Neuron (in vitro differentiated cells): ENCODE results near the gene KDM3A.
"Not testable (repeated sequence)": the region's sequence is repeated elsewhere in the genome, so short reads cannot be mapped to it uniquely, and the experiment has no call there.

ENCODE experiments used
- H2AFZ ChIP-seq: one replicate; pipeline ENCODE4 v1.6.1; 2013; ENCODE audit warnings: low read depth, mild to moderate bottlenecking, inconsistent platforms, low read length, moderate library complexity
- H3K27me3 ChIP-seq: one replicate; pipeline ENCODE4 v1.6.1; 2013; ENCODE audit warnings: low read length; ENCODE audit not compliant: insufficient read depth
- H3K36me3 ChIP-seq: one replicate; pipeline ENCODE4 v1.6.1; 2013; ENCODE audit warnings: low read length; ENCODE audit not compliant: insufficient read depth
- H3K4me1 ChIP-seq: one replicate; pipeline ENCODE4 v1.6.1; 2013; ENCODE audit warnings: low read length; ENCODE audit not compliant: insufficient read depth
- H3K4me3 ChIP-seq: 2 replicates; pipeline ENCODE4 v1.5.1; 2013; ENCODE audit warnings: mild to moderate bottlenecking, low read length, moderate library complexity
- H3K9me3 ChIP-seq: one replicate; pipeline ENCODE4 v1.6.1; 2013; ENCODE audit warnings: low read length

KDM3A gene

DNA sequence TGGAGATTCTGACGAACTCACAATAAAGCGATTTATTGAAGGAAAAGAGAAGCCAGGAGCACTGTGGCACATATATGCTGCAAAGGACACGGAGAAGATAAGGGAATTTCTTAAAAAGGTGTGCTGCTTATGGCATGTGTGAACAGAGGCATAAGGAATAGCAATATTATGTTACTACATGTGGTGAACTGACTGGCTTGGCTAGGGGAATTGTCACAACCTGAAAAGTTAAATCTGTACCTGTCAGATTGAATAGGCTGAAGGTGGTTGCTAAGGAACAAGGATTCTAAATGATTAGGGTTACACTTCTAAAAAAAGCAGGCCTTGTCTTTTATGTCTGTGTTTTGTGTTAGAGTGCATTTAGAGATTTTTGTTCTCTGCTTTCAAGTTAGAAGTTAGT, 48.4 kb downstream of the KDM3A start:
- Histone ChIP-seq H3K4me1 (no peaks in the 10 kb centered on the region), H3K4me3 (no peak overlapping the region), H2AFZ (no peak overlapping the region), H3K36me3 (peaks cover 98% of the 10 kb centered on the region), H3K27me3 (no peaks in the 10 kb centered on the region), H3K9me3 (no peaks in the 10 kb centered on the region)

DNA sequence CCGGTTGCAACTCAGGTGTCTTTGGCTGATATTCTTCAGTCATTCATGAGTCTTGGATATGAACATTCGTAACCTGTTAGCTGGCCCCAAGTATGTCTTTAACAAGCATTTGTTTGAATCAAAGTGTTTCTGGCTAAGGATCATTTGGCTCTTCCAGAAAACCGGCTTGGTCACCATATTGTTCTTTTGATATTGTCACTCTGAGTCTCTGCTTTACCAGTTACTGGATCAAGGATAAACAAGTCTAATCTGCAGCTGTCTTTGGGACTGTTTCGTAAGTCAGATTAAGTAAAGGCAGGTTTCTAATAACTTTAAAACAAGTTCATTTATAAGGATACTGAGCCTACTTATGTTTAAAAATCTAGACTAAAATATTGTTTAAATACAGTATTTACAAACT, 49.1 kb downstream of the KDM3A start:
- Histone ChIP-seq H3K36me3 (peaks cover 96% of the 10 kb centered on the region), H3K4me1 (no peaks in the 10 kb centered on the region), H3K9me3 (no peaks in the 10 kb centered on the region), H3K4me3 (no peak overlapping the region), H3K27me3 (no peaks in the 10 kb centered on the region), H2AFZ (no peak overlapping the region)

DNA sequence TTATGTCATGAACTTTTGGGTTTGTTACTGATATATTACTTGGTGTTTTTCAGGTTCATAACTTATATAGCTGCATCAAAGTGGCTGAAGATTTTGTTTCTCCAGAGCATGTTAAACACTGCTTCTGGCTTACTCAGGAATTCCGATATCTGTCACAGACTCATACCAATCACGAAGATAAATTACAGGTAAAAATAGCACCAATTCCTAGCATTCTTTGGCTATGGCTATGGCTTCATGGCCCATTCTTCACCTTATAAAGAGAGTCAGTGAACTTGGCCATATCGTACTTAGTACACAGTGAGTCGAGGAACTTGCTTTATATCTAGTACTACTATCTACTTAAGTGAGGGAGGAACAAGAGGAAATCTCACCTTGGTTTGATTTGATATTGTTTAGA, 49.9 kb downstream of the KDM3A start:
- no peak overlapping the region for H2AFZ ChIP-seq
- H3K4me1 ChIP-seq: no peaks in the 10 kb centered on the region
- peaks cover 95% of the 10 kb centered on the region for H3K36me3 ChIP-seq
- H3K4me3 ChIP-seq: no peak overlapping the region
- no peaks in the 10 kb centered on the region for H3K27me3 ChIP-seq
- no peaks in the 10 kb centered on the region for H3K9me3 ChIP-seq

DNA sequence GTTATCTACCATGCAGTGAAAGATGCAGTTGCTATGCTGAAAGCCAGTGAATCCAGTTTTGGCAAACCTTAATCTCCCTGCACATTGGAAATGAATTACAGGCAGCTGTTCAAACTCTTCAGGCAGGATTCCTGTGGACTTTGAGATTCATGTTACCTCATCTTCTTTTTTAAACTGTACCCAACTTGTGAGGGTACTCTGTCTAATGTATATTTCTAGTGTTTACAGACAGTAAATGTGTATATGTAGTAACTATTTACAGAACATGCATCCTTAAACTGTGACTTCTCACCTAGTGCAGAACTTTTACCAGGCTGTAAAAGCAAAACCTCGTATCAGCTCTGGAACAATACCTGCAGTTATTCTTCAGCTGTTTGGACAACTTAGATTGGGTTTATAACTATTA, 50.9 kb downstream of the KDM3A start:
- H2AFZ ChIP-seq: no peak overlapping the region
- no peaks in the 10 kb centered on the region for H3K9me3 ChIP-seq
- H3K36me3 ChIP-seq: peaks cover 95% of the 10 kb centered on the region
- H3K27me3 ChIP-seq: no peaks in the 10 kb centered on the region
- H3K4me1 ChIP-seq: no peaks in the 10 kb centered on the region
- no peak overlapping the region for H3K4me3 ChIP-seq

DNA sequence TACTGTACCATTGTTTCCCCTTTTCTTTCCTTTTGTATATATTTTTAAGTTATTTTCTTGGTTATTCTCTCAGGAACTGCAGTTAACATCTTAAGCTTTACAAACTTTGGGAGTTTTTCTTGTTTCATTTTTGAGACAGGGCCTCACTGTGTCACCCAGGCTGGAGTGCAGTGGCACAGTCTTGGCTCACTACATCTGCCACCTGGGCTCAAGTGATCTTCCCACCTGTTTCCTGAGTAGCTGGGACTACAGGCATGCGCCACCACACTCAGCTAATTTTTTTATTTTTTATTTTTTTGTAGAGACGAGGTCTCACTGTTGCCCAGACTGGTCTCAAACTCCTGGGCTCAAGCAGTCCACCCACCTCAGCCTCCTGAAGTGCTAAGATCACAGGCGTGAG, 55.2 kb downstream of the KDM3A start:
- peaks cover 24% of the 10 kb centered on the region for H3K9me3 ChIP-seq
- H3K4me1 ChIP-seq, H3K4me3 ChIP-seq, H2AFZ ChIP-seq, H3K27me3 ChIP-seq: not testable (repeated sequence)
- peaks cover 91% of the 10 kb centered on the region for H3K36me3 ChIP-seq

DNA sequence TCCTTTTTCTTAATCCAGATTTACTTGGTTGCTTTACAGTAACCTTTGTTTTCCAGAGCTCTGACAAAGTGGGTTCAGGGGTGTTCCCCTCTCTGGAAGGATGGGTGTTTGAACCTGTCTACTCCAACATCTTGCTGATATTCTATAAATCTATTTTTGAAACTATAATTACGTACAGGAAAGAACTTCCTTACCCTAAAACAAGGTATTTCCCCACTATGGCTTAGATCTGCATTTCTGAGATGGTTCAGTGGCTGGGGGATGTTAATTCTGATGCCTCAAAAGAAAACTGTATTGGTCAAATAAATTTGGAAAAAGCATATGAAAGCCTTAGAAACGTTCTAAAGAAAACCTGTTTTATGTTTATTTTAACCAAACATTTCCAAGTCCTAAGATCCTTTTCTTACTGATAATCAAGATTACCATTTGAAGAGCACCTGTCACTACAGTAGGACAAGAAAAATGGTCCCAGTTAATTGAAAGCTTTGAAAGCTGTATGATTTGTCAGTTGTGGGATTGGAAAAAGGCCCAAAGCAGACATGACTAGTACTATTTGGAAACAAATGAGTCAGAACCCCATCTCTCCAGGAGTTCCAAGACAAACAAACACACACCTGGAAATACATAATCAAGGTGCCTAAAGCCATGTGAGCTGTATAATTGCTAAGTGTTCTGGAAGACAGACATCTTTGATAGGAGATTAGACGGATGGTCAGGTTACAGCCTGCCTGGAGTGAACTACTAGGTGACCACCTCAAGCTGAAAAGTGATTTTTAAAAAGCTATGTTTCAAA, 57.5 kb downstream of the KDM3A start:
- Histone ChIP-seq H3K36me3 (peaks cover 77% of the 10 kb centered on the region), H3K27me3 (no peaks in the 10 kb centered on the region), H3K9me3 (peaks cover 26% of the 10 kb centered on the region), H3K4me1 (no peaks in the 10 kb centered on the region), H3K4me3 (no peak overlapping the region), H2AFZ (no peak overlapping the region)

DNA sequence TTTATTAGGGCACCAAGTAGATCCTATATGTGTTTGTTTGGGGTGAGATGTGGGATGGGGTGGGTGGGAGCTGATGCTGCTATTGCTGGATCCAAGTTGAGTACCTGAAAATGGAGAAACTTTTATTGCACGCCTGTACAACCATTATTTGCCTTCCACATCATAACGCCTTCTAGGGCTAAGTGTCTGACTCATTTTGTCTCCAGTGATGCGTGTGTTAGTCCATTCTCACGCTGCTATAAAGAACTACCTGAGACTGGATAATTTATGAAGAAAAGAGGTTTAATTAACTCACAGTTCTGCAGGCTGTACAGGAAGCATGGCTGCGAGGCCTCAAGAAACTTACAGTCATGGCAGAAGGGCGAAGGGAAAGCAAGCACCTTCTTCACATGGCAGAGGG, 58.2 kb downstream of the KDM3A start:
- no peak overlapping the region for H3K4me3 ChIP-seq
- H2AFZ ChIP-seq: no peak overlapping the region
- H3K9me3 ChIP-seq: peaks cover 26% of the 10 kb centered on the region
- no peaks in the 10 kb centered on the region for H3K4me1 ChIP-seq
- no peaks in the 10 kb centered on the region for H3K27me3 ChIP-seq
- peaks cover 73% of the 10 kb centered on the region for H3K36me3 ChIP-seq

DNA sequence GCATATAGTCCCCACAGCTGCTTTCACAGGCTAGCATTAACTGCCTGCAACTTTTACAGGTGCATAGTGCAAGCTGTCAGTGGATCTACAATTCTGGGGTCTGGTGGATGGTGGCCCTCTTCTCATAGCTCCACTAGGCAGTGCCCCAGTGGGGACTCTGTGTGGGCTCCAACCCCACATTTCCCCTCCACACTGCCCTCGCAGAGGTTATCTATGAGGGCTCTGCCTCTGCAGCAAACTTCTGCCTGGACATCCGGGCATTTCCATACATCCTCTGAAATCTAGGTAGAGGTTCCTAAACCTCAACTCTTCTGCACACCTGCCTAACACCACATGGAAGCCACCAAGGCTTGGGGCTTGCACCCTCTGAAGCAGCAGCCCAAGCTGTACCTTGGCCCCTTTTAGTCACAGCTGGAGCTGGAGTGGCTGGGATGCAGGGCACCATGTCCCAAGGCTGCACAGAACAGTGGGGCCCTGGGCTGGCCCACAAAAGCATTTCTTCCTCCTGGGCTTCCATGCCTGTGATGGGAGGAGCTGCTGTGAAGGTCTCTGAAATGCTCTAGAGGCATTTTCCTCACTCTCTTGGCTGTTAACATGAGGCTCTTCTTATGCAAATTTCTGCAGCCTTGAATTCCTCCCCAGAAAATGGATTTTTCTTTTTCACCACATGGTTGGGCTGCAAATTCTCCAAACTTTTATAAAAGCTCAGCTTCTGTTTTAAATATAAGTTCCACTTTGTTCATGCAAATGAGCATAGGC, 59.3 kb downstream of the KDM3A start:
- Histone ChIP-seq H2AFZ (no peak overlapping the region), H3K27me3 (no peaks in the 10 kb centered on the region), H3K4me1 (no peaks in the 10 kb centered on the region), H3K4me3 (no peak overlapping the region), H3K9me3 (peaks cover 26% of the 10 kb centered on the region), H3K36me3 (peaks cover 72% of the 10 kb centered on the region)

DNA sequence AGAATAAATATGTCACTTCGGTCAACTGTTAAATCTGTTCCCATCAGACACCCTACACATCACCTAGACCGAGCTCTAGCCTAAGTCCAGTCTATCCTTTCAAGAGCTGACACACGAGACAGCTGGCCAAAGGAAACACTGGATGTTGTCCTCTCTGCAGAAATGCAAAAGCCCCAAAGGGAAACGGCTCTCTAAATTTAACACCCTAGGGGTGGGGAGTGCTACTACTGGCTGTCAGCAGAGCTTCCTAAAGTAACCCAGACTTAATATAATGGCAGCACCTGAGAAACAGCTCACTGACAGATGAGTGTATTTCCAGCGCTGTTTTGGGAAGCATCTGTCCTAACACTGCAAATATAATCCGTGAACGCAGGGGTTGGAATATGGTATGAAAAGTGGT, 66.4 kb downstream of the KDM3A start:
- H3K4me3 ChIP-seq: no peak overlapping the region
- H3K4me1 ChIP-seq: no peaks in the 10 kb centered on the region
- no peak overlapping the region for H2AFZ ChIP-seq
- H3K36me3 ChIP-seq: peaks cover 51% of the 10 kb centered on the region
- H3K9me3 ChIP-seq: no peaks in the 10 kb centered on the region
- no peaks in the 10 kb centered on the region for H3K27me3 ChIP-seq

DNA sequence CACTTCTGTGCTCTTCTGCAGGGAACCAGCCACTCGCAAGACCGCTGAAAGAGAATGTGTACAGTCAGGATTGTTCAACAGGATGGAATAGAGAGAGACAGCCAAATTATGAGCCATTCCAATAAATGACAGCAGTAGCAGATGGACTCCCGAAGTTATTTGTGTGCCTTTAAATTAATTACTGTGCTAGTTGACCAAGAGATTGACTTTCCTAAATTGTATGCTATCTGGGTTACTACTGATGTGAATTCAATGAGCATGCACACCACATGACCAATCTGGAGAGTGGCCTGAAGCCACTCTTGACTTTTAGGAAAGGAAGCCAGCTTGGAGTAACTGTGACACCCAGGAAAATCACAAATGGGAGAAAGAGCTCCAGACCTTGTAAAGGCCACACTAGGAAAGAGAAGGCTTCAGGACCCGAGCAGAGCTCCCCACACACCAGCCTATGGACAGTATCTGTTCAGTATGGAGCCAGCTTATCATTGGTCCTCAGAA, 69.3 kb downstream of the KDM3A start:
- peaks cover 34% of the 10 kb centered on the region for H3K36me3 ChIP-seq
- H3K27me3 ChIP-seq: no peaks in the 10 kb centered on the region
- H3K9me3 ChIP-seq: no peaks in the 10 kb centered on the region
- no peaks in the 10 kb centered on the region for H3K4me1 ChIP-seq
- H3K4me3 ChIP-seq: no peak overlapping the region
- no peak overlapping the region for H2AFZ ChIP-seq

DNA sequence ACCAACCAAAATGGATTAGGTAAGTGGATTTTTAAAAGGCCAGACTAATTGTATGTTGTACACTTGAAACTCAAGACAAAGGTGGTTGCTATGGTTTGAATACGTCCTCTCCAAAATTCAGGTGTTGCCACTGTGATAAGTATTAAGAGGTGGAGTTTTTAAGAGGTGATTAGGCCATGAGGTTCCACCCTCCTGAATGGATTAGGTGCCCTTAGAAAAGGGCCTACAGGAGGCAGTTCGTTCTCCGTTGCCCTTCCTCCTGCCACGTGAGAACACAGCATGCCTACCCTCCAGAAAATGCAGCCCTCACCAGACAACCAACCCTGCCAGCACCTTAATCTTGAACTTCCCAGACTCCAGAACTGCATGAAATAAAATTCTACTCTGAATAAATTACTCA, 70.9 kb downstream of the KDM3A start:
- Histone ChIP-seq H3K4me1 (no peaks in the 10 kb centered on the region), H3K36me3 (peaks cover 30% of the 10 kb centered on the region), H2AFZ (no peak overlapping the region)

DNA sequence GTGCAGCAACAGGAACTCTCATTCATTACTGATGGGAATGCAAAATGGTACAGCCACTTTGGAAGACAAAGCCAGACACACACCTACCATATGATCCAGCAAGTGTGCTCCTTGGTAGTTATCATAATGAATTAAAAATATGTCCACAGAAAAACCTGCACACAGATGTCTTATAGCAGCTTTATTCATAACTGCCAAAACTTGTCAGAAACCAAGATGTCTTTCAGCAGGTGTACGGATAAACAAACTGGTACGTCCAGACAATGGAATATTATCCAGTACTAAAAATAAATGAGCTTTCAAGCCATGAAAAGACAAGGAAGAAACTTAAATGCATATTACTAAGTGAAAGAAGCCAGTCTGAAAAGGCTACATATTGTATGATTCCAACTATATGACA, 71.7 kb downstream of the KDM3A start:
- Histone ChIP-seq H3K9me3 (no peaks in the 10 kb centered on the region), H2AFZ (no peak overlapping the region), H3K27me3 (no peaks in the 10 kb centered on the region), H3K36me3 (peaks cover 23% of the 10 kb centered on the region), H3K4me3 (no peak overlapping the region), H3K4me1 (no peaks in the 10 kb centered on the region)

More for the DNA sequence above, 70.9 kb downstream of the KDM3A start:
- H3K4me3 ChIP-seq: no peak overlapping the region
- no peaks in the 10 kb centered on the region for H3K9me3 ChIP-seq
- no peaks in the 10 kb centered on the region for H3K27me3 ChIP-seq

DNA sequence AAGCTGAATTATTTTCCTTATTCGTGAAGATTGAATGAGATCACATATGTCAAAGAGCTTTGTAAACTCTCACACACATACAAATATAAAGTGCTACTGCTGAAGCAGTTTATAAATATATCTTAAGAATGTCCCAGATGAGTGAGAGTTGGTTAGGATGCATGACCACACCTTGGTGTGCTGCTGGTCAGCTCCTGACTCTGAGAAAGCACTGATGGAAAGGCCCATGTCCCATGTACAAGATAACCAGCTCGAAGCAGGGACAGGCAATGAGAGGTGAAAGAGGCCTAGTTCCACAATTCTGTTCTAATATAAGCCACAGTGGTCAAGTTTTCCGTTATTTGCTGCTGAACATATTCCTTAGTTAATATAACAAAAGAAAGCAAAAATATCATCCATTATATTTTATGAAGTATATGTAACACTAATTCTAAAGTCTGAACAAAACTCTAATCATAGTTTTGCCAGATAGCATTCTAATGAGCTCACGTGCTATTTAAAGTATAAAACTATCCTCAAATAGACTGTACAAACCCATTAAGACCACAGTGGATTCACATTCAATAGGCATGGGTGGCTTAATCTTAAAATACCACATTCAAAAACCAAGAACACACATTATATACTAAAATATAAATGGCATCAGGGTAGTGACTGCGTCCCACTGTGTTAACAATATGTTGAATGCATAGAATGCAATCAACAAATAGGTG, 72.9 kb downstream of the KDM3A start:
- Histone ChIP-seq H2AFZ (no peak overlapping the region), H3K4me3 (no peak overlapping the region), H3K27me3 (no peaks in the 10 kb centered on the region), H3K9me3 (no peaks in the 10 kb centered on the region), H3K4me1 (no peaks in the 10 kb centered on the region), H3K36me3 (peaks cover 11% of the 10 kb centered on the region)
